Measurements from ENCODE around the gene EXOC1.

DNA sequence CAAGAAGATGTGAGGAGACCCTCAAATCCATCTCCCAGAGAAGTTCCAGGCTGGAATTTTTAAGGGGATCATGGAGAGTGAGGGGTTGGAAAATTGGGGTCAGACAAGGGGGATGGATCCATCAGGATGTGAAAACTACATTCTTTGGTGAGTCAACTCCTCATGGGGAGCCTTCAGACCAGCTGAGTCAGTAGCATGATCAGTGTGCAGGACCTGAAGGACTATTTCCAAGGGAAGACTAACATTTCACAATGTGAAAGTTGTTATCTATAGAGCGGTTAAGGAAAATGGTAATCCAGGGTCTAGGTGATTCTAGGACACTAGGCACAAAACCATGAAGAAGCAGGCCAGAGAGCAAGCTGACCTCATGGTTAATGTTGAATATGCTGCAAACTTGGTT lies 56.7 kb downstream of the EXOC1 start:
- TF ChIP-seq CTCF (IDR thresholded peaks at IDR 0.05; ENCODE audit: low read depth, low read length, poor library complexity, severe bottlenecking) (no peak), EZH2phosphoT487 (IDR thresholded peaks at IDR 0.05; ENCODE audit: borderline replicate concordance, low read length) (no peak)
